Measurements from ENCODE around the gene LMF2. TPM values are rescaled to one million over a fixed set of nuclear protein-coding genes. Genes with fewer than 3 reads are reported as not detected.

The LMF2 gene
- total RNA-seq, 1 donor from 2014 or later, result 27.6 TPM

DNA sequence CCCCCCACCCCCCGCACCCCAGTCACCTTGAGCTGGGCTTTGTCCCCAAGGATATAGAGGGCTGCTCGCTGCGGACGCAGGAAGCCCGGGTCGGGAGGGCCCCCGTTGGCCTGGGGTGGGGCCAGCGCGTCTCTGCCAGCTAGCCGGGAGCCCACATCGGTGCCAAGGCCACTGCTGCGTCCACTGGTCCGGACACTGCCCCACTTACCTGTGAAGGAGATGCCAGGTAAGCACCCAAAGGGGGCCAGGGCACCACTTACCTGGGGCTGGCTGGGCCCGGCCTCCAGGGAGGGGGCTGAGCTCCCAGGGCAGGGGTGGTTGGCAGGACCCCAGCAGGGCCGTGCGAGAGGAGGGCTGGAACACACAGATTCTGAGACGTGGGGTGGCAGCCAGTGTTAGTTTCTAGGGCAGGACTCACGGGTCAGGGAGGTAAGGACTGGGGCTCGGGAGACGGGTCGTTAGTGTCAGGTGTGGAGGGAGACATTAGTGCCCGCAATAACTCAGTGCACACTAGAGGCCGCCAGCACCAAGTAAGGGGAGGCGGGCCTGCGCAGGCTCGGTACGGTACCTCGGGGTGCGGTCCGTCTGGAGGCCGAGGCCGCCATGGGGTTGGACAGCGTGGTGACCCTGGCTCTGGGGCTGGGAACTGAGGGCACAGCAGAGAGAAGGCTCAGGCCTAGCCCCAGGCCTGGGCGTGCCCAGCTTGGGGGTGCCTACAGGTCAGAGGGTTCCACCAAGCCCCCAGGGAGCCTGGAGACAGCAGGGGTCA is 50.9 kb downstream of the LMF2 start:
- DNase-seq (no peak), ATAC-seq (no peak)
- intact Hi-C loops (cut with micrococcal nuclease), result no loop called here

DNA sequence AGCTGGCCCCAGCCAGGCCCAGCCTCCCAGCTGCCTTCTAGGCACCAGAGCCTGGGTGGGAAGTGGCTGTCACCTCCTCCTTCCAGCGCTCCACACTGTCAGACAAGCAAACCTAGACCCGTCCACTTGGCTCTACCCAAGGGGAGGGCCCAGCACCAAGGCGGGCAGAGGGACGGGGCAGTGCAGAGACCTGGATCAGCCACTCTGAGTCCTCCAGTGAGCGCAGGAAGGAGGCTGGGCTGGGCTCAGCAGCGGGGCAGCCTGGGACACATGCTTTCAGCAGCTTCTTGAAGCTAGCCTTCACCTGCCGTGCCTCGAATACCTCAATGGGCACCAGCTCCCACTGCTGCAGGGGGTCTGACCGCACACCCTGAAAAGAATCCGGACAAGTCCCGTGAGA is 51.5 kb downstream of the LMF2 start:
- intact Hi-C loops (cut with micrococcal nuclease), result no loop called here
- ATAC-seq (no peak), DNase-seq (no peak)

DNA sequence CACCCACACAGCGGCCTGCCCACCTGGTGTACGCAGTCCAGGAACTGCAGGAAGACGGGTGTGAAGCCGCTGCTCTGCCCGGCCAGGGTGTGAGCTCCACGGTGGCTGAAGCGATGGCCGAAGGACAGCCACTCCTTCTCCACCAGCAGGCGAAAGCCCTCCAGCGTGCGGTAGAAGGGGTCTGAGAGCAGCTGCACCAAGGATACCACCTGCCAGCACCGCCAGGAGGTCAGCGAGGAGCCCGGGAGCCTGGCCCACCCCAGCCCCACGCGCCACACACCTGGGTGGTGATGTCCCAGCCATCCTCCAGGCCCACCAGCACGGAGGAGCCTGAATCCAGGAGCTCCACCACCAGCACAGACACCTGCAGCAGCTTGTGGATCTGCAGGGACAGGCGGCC is 52.3 kb downstream of the LMF2 start:
- no peak for DNase-seq
- ATAC-seq, result no peak
- intact Hi-C loops (cut with micrococcal nuclease), result no loop called here

DNA sequence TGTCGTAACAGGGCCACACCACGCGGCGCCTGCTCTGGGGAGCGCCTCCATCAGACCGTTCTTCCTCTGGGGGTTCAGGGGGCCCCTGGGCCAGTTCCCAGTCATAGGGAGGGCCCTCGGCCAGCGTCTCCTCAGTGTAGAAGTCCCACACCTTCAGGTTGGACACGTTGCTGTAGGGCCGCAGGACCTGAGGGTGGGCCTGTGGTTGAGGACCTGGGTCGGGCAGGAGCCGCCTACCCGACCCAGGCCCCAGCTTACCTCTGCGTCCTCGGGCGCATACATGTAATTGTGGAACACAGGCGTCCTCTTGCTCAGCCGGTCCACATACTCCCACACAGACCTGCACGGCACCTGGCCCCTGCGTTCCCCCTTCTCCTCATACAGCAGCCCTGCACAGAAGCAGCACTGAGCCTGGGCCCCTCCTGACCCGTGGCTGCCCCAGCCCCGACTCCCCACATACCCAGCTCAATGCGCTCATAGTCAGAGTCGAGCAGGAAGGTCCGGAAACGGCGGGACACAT is 52.9 kb downstream of the LMF2 start:
- ATAC-seq, result no peak
- no peak for DNase-seq

More for the DNA sequence above, 52.9 kb downstream of the LMF2 start:
- intact Hi-C loops (cut with micrococcal nuclease), result no loop called here

Other genes with a start within 250 kb of the LMF2 start
- gene MAPK12, start 246.0 kb downstream of the LMF2 start, total RNA-seq, result 15.8 TPM
- gene MAPK11, start 237.3 kb downstream of the LMF2 start, total RNA-seq, result 9.1 TPM
- 81.7 TPM for gene PLXNB2, start 200.1 kb downstream of the LMF2 start, total RNA-seq
- gene DENND6B, start 180.7 kb downstream of the LMF2 start, total RNA-seq, result 1.4 TPM
- 44.3 TPM for gene PPP6R2, start 164.4 kb downstream of the LMF2 start, total RNA-seq
- gene SBF1, start 32.7 kb downstream of the LMF2 start, total RNA-seq, result 55.5 TPM
- not detected for gene ADM2, start 26.2 kb downstream of the LMF2 start, total RNA-seq
- not detected for gene MIOX, start 20.8 kb downstream of the LMF2 start, total RNA-seq
- gene NCAPH2, start 522 bp upstream of the LMF2 start, total RNA-seq, result 30.6 TPM
- 1.3 TPM for gene SCO2, start 17.9 kb upstream of the LMF2 start, total RNA-seq
- 12.7 TPM for gene TYMP, start 22.3 kb upstream of the LMF2 start, total RNA-seq
- gene KLHDC7B, start 38.2 kb upstream of the LMF2 start, total RNA-seq, result not detected
- not detected for gene SYCE3, start 55.2 kb upstream of the LMF2 start, total RNA-seq
- 458 TPM for gene CPT1B, start 70.7 kb upstream of the LMF2 start, total RNA-seq
- gene CHKB, start 75.1 kb upstream of the LMF2 start, total RNA-seq, result 42.7 TPM
- 0.57 TPM for gene MAPK8IP2, start 93.1 kb upstream of the LMF2 start, total RNA-seq
- gene ARSA, start 120.5 kb upstream of the LMF2 start, total RNA-seq, result 22.2 TPM
- 22.9 TPM for gene SHANK3, start 165.1 kb upstream of the LMF2 start, total RNA-seq
- not detected for gene ACR, start 230.5 kb upstream of the LMF2 start, total RNA-seq

Measured in left ventricle myocardium superior (tissue), 1 donor.